ENCODE measurements around the gene MTRF1.

Gene MTRF1, protein sequence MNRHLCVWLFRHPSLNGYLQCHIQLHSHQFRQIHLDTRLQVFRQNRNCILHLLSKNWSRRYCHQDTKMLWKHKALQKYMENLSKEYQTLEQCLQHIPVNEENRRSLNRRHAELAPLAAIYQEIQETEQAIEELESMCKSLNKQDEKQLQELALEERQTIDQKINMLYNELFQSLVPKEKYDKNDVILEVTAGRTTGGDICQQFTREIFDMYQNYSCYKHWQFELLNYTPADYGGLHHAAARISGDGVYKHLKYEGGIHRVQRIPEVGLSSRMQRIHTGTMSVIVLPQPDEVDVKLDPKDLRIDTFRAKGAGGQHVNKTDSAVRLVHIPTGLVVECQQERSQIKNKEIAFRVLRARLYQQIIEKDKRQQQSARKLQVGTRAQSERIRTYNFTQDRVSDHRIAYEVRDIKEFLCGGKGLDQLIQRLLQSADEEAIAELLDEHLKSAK

DNA sequence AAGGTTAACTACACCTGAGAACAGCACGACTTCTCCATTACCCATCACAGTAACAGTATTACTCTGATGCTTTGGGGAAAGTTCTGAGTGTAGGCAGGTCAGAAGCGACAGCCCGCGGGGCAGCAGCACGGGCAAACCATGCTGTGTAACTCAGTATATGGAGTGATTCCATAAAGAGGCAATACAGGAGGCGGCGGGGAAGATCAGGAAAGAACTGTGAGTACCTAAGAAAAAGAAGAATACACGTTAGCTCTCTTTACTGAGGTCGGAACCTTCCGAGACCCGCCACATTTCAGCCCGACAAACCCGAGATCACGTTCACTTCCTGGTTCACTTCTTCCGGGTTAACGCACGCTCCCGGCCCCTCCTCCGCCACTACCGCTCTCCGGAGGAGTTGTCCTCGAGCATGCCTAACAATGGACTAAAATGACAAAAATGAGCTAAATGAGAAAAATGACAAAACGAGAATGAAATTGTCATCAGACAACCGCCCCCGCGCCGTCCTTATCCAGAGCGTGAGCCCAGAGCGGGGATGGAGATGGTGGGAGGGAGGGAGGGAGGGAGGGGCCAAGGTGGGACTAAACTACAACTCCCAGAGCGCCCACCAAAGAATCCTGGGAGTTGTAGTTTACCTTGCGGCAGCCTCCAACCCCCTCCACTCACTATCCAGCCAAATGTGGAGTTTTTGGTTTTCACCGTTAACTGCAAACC is at the start of gene MTRF1:
MTRF1 (minus strand) TSS at position 316 of the 711 bp plus-strand sequence. CDS start 2,669 bp downstream, outside the sequence.
- no peak for FAIRE-seq

DNA sequence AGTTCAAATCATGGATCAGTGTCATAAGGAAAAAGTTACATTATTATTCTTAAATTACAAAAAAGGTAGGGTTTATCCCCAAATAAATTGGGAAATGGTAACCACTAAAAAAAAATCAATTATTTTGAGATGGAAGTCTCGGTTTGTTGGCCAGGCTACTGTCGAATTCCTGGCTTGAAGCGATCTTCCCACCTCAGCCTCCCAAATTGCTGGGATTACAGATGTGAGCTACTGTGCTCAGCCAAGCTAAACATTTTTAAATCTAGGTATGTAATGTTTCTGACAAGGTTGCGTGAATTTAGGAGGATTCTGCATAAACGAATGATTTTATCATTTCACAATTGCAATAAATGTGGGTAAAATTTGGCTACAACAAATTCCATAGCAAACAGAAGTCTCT is 49.7 kb upstream of the MTRF1 start:
- FAIRE-seq = no peak

GRCh38 chr13:41312176-41312500 is 48.8 kb upstream of the MTRF1 start:
- FAIRE-seq = no peak

- FAIRE-seq = no peak
Observed at GRCh38 chr13:41311406-41312175, 48.2 kb upstream of the MTRF1 start.

DNA sequence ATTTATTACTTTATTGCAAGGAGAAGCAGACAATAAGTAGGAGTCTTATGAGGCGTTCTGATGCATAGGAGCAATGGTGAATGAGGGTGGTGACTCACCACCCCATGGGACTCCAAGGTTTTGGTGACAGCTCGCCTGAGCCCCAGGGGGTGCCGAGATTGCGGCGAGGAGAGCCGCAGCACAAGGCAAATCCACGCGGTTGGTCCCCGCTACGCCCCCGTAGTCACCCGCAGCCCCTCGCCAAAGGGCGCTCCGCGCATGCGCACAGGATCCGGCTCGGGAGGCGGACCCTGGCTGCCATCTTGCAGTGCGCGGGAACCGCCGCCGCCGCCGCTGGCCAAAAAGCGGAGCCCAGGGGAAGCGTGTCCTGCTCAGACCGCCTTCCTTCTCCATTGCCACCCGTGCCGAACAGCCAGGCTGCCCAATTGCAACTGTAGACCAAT is 47.6 kb upstream of the MTRF1 start, which contains the start of gene NAA16:
NAA16 (plus strand) TSS at position 305 of the 443 bp plus-strand sequence. CDS start 262 bp downstream, outside the sequence.
- FAIRE-seq = peak; percentile 46

DNA sequence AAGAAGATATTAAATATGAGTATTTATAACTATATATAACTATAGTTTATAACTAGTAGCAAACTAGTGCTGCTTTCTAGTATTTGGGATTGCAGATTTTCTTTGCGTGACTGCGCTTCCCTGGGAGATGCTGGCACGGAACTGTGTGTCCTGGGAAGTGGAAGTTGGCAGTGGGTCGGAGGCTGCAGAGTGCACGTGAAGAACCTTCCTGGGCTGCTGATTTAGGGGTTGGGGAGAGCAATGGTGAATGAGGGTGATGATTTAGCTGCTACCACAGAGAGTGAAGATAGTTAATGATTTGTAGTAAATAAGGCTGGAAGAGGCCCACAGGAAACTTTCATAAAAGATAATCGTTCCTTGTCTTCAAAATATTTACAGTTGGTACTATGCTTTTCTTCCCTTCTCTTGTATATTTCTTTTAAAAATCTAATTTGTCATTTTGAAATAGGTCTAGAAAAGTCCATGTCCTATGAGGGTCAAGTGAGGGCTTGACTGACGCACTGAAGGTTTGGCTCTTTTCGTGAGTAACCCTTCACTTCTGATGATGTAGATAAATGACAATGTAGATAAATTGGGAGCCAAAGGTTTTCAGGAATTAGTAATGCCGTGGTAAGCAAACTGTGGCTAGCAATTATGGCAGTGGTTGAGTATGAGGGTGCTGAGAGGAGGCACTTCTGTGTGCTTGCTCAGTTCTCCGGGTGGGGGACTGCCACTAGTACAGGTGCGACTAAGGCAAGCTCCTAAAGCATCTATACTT is 44.7 kb upstream of the MTRF1 start:
- FAIRE-seq = no peak

DNA sequence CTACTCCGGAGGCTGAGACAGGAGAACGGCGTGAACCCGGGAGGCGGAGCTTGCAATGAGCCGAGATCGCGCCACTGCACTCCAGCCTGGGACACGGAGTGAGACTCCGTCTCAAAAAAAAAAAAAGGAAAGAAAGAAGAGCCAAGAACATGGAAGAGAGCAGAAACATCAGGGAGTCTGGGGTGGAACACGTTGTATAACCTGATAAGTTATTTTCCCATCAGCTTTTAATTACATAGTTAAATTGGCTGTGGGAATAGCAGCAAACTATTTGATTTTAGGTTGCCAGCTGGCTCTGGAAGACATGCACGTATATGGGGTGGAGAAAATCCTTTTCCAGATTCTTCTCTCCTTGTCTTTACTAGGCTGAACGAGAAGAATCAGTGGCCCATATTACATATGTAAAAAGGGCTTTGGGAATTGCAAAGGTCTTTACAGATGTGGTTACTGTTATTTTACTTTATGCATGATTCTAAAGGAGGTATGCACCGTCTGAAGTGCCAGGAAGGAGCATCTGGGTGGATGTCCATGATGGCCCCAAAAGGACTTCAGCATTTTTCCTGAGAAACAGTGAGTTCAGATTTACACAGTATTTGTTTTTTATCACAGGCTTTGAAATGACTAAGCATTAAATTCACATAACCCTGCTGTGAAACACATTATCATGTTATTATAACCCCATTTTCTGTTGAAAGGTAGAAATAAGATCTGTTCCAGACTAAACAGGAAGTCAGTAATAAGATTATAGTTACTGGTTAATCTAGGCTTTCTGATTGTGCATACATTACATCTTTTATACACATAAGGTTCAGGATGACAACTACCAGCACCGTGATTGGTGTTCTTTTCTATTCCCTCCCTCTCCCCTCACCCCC is 43.1 kb upstream of the MTRF1 start:
- FAIRE-seq = no peak

GRCh38 chr13:41304551-41304950 is 41.2 kb upstream of the MTRF1 start:
- FAIRE-seq = no peak

GRCh38 chr13:41302743-41303142 is 39.4 kb upstream of the MTRF1 start:
- FAIRE-seq = no peak

GRCh38 chr13:41299316-41300094 is 36.1 kb upstream of the MTRF1 start:
- FAIRE-seq = no peak

- no peak for FAIRE-seq
Observed at GRCh38 chr13:41296879-41297646, 33.7 kb upstream of the MTRF1 start.

DNA sequence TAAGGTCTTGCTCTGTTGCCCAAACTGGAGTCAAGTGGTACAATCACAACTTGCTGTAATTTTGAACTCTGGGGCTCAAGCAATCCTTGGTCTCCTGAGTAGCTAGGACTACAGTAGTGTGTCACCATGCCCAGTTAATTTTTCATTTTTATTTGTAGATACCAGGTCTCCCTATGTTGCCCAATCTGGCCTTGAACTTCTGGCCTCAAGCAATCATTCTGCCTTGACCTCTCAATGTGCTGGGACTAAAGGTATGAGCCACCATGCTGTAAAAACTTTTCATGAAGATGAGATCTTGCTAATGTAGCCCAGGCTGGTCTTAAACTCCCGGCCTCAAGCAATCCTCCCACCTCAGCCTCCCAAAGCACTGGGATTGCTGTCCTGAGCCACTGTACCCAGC is 32.6 kb upstream of the MTRF1 start:
- no peak for FAIRE-seq

DNA sequence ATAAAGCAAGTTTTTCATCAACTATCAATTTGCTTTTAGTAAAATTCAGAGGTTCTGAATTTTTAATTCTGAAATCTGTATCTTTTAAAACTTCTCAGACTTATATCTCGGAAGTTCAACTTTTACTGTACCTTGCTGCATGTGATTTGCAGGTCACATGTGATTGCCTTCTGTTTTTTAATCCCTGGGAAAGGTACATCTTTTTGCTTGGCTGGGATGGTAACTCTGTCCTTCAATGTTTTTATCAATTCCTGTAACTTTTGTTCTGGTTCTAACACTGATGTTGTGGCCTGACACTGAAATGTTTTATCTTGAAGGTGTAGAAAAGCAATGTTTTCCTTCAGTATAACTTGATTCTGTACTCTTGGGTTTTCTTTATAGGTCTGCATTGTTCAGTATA is 31.5 kb upstream of the MTRF1 start:
- FAIRE-seq = no peak

DNA sequence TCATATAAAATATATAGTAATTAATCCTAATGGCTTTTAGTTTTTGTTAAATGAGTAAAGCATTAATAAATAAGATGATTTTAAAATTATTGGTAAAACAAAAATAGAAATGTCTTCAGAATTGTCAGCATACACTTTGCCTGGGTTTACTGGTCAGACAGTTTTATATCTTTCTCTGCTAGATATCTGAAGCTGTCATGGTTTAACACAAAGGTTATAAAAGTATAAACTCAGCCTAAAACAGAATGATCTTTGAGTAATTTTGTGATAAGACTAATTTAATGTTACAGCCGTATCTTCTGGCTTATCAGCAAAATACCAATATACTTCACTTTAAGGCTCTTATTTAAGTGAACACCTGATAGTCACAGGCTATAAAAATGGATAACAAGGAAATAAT is 29.9 kb upstream of the MTRF1 start:
- peak; percentile 52 for FAIRE-seq

- FAIRE-seq = no peak
Observed at GRCh38 chr13:41291246-41291645, 27.9 kb upstream of the MTRF1 start.

GRCh38 chr13:41289463-41289881 is 26.1 kb upstream of the MTRF1 start:
- no peak for FAIRE-seq

DNA sequence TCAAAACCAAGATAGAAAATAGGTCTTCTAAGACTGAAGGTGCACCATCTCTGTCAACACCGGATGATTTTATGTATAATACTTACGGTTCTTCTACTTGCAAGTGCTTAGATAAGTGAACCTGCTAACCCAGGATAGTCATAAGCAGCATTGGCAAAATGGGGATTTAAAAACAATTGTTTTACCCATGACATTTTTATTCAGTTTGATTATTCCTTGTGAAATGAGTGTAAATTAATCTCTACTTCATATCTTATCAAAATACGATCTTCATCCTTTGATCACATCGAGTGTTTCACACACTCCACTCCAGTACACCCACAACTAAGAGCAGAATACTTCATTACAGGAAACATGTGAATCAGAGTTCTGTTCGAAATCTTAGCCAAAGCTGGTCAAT is 23.0 kb upstream of the MTRF1 start:
- FAIRE-seq = no peak

- no peak for FAIRE-seq
Observed at GRCh38 chr13:41284512-41285288, 21.3 kb upstream of the MTRF1 start.

DNA sequence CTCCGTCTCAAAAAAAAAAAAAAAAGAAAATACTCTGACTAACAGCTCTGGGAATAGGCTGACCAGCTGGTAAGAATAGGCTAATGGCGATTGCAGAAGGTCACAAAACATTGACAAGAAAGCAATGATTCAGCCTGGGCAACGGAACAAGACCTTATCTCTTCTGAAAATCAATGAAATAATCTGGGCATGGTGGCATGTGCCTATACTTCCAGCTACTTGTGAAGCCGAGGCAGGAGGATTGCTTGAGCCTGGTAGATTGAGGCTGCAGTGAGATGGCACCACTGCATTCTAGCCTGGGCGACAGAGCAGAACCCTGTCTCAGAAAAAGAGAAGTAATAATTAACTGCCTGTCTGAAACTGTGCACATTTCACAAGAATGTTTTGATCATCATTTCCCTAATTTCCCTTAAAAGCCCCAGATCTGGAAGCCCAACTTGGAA is 18.8 kb upstream of the MTRF1 start:
- FAIRE-seq = no peak
